Measurements from ENCODE around the gene SULT1A1.
"Not testable (repeated sequence)": the region's sequence is repeated elsewhere in the genome, so short reads cannot be mapped to it uniquely, and the experiment has no call there.

GRCh38 chr16:28608867-28609596 lies 812 bp downstream of the SULT1A1 start:
- not testable (repeated sequence) for TF ChIP-seq EZH2 (IDR thresholded peaks at IDR 0.05; ENCODE audit: insufficient read depth, poor library complexity, severe bottlenecking); EZH2phosphoT487 (IDR thresholded peaks at IDR 0.05; ENCODE audit: insufficient read depth, low read depth)
